ENCODE data around the gene MEN1. TPM values are rescaled to one million over a fixed set of nuclear protein-coding genes. Genes with fewer than 3 reads are reported as not detected.

The MEN1 gene
- total RNA-seq, 1 experiment from 2014 or later = 25.3 TPM

DNA sequence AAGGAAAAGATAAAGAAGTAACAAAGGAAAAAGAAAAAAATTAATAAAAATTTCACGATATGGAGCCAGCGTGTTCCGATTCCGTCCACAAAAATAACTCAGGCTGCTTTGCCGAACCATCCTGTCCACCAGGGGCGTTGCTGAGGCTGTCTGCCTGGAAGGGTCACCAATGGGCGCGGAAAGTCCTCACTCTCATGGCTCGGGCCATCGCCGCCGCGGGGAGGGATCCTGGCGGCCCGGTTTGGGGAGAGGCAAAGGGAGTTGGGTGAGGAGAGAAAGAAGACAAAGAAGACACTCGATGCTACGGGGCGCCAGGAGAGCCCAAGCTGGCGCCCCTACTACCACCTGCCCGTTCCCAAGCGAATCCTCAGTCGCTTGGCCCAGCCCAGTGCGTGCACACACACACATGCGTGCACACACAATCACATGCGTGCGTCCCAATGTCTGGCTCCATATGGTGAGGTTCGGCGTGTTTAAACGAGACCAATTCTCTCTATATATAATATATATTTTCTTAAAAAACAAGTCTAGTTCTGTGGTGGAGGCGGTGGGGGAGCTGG, 45.0 kb downstream of the MEN1 start:
- DNase-seq (ENCODE audit: low read depth) = no peak

DNA sequence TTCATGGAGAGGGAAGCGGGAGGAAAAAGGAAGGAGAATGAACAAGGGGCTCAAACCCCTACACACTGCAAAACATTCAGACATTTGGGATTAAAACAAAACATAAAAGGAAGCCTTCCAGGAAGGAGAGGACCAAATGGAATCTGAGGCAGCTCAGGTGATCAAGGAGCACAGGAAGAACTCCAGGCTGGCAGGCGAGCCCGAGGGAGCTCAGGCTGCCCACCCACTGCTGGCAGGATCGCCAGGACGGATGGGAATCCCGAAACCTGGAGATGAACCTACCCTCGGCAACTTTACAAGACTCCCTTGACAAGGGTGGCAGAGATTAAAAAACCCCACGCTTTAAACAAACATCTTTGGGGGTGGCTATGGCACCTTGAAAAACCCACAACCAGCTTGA, 45.6 kb downstream of the MEN1 start:
- DNase-seq (ENCODE audit: low read depth) = no peak

DNA sequence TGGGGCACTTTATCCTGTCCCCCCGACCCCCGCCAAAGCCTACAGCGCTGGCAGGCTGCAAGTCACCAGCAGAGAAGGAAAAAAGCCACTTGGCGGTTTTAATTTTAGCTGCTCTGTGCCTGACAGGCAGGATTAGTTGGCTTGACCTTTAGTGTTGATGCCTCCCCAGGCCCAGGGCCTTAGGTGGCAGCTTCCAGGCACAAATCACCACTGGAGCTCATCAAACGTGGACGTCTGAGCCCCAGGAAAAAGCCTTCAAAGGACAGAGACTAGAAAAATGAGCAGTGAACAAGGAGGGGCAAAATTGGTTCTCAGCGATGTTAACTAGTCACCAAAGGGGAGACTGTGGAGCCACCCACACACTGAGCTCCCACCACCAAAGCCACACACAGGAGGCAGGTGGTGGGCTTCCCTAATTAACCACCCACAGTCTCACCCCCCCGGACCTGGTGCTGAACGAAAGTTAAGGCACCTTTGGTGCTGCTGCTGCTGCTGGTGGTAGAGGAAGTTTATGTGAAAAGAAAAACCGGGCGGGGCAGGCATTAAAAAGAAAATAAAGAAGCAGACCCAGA, 46.2 kb downstream of the MEN1 start:
- DNase-seq (ENCODE audit: low read depth) = no peak

DNA sequence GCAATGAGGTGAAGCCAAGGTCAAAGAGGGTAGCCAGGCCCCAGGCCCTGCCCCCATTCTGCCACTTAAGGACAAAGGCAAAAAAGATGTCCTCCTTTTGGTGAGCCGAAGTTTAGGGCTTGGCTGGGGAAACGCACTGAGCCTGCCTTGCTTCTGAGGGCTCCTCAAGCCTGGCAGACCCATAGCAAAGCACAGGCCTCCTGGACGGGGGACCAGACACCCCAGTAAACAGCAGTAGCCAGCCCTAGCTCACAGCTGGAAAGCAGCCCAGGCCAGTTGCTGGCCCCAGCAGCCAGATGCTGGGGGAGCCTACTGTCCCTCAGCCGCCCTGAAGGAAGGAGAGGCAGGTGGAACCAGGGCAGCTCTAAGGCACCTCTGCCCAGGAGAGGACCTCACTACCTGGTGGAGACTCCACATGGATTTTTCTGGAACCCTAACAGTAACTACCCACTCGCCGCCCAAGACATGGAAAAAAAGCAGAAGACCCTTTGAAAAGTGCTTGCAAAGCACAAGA, 46.8 kb downstream of the MEN1 start:
- DNase-seq (ENCODE audit: low read depth) = no peak

DNA sequence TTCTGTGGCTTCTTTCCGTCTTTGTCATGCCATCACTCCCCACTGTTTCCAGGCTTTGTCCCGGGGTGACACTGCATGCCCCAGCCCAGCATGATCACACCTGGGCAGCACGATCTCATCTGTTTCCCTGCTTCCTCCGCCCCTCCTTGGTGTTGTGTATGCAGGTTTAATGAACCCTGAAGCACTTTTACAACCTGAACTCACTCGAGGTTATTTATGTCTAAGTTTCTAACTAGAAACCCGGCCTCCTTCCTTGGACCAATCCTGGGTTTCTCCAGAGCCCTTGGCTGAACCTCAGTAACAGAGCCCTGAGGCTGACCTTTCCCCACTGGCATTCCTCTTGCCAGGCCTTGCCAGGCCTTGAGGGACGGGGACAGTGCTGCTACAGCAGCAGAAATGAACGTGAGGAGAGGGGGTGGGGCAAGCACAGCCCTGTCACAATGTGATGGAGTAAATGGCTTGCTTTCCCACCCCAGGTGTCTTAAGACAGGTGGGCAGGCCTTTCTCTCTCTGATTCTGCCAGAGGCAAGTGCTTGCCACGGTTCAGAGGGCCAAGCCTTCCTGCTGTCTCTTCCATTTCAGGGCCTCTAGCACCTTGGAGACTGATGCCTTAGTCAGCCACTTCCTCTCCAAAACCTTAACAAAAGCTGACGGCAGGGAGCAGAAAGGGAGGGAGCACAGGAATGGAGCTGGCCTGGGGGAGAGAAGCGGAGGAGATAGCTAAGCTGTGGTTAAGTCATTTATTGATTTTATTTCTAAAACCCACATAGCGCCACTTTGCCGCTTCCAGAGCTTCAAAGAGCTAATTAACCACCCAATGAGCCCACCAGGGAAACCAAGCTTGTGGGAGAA, 47.5 kb downstream of the MEN1 start:
- no peak for DNase-seq (ENCODE audit: low read depth)

DNA sequence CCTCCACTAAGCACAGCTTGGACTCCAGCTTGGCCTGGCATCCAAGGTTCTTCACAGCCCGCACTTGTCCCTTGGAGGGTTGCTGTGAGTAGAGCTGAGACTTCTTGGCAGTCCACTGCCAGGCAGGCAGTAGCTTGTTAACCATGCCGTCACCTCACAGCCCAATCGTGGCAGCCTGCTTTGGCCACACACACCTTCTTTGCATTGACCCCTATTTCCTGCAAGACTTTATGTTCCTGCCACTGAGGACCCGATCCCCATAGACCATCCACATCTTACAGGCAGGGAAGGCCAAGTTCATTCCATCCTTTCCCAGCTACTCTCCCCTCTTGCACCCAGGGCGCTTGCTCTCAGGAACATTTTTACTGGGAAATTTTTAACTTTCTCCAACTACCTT, 48.1 kb downstream of the MEN1 start:
- no peak for DNase-seq (ENCODE audit: low read depth)

DNA sequence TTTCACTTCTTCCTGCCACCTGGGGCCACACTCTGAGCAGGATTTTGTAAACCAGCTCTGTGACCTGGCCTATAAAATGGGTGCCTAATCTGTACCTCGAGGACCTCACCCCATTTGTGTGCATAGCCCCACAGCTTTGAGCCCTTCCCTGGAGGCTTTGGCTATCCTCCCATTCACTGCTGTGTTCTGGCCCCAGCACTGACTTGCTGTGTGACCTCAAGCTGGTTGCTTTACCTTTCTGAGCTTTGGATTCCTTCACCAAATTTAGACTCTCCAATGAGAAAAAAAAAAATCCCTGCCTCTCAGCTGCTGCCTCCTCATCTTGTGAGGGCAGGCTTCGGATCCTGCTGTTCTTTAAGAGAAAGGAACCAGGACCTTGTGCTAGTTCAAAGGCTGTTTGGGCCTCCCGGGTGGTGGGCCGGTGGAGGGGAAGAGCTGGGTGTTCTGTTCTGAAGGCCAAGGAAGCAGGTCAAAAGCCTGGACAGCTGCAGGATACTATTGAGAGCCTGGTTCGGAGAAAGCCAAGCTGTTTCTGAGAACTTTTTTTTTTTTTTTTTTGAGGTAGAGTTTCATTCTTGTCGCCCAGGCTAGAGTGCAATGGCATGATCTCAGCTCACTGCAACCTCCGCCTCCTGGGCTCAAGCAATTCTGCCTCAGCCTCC, 49.5 kb downstream of the MEN1 start:
- DNase-seq (ENCODE audit: low read depth) = no peak

DNA sequence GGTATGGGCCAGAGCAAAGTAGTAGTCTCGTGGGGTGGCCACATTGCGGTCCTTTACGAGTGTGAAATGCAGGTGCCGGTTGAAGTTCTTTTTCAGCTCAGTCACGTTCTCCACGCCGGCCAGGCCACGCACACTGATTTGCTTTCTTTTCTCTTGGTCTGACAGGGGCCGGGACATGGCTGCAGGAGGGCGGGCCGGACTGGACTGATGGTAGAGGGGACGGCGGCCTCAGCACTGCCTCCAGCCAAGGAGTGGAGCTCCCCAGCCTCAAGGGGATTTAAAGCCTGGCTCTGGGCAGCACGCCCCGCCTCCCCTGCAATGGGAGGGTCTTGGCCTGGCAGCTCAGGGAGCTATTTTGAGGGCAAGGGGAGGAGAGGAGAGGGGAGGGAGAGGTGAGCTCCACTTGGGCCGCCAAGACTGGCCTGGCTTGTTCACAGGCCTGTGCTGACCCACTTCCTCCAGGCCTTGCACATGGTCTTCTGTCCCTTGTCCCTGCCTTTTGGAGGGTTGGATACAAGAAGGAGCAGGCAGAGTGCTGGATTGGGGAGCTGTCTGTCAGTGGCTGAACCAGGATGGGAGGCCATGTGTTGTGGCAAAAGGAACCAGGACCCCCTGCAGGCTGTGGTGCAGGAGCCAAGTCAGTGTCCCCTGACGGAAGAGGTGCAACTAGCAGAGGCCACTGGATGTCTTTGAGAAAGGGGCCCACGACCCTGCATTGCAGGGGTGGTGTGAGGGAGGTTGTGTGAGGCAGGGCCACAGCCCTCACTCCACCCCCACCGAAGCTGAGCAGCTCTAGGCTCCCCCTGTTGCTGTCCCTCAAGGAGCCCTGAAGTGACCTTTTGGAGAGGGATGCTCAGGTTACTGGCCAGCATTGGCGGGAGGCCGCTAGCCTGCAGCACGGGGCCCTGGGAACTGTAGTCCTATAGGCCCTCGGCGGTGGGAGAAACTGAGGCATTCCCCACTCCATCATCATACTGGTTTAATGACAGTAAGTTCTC, 50.3 kb downstream of the MEN1 start, which contains the start of gene PYGM:
TSS of gene PYGM (minus strand) at position 253 of the 998 bp plus-strand sequence. CDS start at position 177, 76 bp downstream.
- peak; percentile 69 for DNase-seq (ENCODE audit: low read depth)

DNA sequence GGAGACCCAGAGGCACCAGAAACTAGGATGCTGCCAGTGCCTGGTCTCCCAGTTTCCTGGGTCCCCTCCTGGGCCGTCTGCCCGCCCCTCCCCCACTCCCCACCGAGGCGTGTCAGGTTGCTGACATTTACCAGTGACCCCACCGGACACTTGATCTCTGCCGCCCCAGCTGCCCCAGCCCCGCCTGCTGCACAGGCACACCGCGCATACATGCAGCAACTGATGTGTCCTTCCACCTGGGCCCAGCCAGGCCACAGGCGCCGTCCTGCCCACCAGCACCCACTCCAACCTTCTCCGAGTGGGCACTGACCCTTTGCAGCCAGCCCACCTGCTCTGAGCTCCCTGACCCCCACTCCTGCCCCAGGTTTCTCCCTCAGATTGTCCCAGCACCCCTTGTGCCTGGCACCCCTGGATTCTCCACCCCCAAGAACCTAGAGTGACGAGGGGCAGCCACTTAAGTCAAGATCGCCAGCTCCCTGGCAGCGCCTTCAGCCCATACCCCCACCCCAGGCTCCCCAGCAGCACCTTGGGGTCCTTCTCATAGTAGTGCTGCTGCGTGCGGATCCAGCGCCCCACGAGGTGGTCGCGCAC, 51.1 kb downstream of the MEN1 start:
- no peak for DNase-seq (ENCODE audit: low read depth)

DNA sequence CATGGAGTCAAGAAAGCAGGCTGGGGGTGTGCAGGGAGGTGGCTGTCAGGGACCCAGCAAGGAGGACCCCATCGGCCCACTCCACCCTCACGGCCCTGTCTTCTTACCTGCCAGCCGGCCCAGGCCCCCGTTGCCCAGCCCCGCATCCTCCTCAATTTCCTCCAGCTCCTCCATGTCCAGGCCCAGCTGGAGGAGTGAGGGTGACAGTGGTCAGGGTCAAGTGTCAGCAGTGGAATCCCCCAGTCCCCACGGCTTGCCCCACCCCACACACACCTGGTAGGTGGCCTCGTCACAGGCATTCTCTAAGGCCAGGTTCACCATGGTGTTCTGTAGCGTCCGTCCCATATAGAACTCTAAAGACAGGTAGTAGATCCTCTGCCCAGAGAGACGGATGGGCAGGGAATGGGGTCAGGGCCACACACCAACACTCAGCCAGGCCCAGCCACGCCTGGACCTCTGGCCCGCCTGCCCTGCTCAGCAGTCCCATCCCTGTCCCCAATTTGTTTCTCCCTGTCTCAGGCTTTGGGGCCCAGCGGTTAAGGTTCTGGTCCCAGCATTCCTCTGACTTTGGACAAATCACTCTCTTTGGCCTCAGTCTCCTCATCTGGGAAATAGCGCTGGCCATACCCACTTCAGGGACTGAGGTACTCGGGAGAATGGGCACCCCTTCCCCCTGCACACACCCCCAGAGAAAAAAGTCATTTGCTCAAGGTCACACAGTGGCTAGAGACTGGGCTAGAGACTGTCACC, 51.8 kb downstream of the MEN1 start:
- no peak for DNase-seq (ENCODE audit: low read depth)

DNA sequence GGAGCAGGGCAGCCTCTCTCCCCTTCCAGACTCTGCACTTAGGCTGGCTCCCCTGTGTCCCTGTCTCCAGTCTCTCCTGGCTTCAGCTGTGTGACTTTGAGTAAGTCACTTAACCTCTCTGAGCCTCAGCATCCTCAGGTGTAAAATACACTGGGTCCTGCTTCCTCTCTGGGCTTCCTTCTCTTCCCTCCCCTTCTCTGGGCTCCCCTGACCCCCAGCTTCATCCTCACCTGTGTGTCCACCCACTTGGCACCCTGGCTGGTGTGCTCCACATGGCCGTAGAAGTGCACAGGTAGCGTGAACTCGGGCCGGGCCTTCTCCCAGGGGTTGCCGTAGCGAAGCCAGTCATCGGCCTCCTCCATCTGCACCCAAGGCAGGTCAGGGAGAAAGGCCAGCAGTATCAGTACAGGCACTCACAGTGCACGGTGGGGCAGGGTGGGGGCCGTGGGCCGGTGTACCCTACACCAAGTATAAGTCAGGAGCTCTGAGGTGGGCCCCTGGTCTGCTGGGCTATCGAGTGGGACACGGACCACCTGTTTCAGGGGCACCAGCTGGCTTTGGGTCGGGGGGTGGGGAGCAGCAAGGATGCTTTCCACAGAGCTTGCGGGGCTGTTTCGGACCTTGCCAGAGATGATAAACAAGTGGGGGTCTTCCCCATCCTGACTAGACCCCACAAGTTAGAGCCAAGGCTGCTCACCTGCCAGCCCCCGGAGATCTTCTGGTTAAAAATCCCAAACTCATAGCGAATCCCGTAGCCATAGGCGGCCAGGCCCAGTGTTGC, 52.6 kb downstream of the MEN1 start:
- no peak for DNase-seq (ENCODE audit: low read depth)

DNA sequence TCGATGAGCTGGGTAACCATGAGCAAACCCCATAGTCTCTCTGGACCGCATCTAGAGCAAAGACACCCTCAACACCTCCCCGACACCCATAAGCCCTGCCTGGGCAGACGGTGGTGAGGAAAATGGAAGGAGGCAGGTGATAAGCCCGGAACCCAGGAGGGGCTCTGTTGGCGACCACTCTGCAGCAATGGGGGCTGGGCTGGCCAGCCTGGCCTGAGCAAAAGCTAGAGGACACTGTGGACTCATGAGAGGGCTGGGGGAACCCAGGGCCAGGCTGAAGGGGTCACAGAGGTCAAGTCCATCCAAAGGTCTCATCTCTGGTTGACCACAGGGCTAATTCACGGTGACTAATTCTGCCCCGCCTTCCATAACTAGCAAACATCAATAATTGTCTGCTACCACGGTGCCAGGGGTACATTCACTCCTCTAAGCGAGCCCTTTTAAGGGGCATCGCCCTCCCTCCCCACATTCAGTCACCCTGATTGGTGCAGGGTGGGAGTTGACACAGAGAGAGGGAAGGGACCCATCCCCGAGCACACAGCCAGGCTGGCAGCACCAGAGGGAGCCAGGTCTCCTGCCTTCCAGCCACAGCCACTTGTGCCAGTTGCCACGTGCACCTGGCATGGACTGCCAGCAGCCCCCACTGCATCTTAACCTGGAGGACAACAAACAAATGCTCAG, 54.5 kb downstream of the MEN1 start:
- DNase-seq (ENCODE audit: low read depth) = no peak

DNA sequence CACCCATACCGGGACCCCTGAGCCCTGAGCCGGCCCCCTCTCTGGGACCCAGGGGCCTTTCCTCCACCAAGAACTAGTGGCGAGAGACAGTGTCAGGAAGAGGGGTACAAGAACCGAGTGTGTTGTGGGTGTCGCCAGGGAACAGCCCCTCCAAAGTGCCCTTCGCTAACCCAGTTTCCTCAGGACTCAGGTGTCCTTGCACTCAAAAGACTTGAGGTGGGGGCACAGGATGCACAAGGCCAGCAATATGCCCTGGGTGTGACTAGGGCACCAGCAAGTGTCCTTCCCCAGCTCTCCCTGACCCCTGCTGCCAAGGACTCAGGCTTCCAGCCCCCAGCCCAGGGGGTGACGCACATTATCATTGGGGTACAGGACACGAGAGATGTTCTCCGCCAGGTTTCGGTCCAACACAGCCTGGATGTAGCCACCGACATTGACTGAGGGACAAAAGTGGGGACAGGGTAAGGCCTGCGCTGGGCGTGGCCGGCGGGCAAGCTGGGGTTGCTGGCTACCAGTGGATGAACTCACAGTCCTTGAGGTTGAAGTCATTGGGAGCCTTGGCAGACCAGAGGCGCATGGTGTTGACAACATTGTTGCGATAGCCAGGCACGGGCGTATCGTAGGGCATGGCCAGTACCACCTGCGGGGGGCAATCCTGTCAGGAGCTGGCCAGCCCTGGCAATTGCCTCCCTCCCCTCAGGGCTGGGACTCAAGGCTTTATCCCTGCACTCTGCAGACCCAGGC, 55.3 kb downstream of the MEN1 start:
- DNase-seq (ENCODE audit: low read depth) = no peak

DNA sequence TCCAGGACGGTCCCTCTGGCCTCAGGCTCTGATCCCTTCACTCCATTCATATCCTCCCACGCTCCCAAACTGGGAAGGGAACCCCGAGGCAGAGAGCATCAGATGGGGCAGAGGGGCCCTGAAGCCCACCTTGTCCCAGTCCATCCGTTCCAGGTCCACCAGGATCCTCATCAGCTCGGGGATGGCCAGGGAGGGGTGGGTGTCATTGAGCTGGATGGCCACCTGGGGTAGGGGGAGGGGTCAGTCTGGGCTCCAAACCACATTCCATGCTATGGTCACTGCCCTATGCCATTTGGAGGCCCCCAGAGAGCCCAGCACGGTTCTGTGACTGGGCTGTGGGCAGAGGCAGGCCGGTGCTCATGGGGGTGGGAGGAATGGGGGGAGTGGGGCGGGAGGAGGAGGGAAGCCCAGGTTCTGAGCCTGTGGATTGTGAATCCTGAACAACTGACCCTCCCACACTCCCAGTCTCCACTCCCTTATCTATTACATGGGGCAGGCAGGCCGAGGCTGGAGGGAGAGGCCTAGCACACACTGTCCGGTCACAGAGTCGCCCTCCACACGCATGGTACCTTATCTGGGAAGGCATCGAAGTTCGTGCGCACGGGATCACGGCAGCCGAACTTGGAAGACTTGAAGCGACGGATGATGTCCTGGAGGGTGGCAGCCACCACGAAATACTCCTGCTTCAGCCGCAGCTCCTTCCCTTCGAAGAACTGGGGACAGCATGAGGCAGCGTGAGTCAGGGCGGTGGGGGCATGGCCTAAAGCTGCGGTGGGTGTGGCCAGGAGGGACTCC, 56.0 kb downstream of the MEN1 start:
- no peak for DNase-seq (ENCODE audit: low read depth)

Measured in LHCN-M2 (cell line).